B cell (primary cell): ENCODE measurements around the gene BTG1.

Experiments
- EZH2 ChIP-seq: IDR thresholded peaks from 2 replicates; pipeline ENCODE4 v1.6.1; 2012; ENCODE audit warnings: borderline replicate concordance, low read depth, mild to moderate bottlenecking, moderate library complexity, low read length; ENCODE audit not compliant: insufficient read depth, poor library complexity, severe bottlenecking
- TF ChIP-seq, protein P1 (sequence below): fragments of 200-600 bp; IDR thresholded peaks from one replicate; pipeline ENCODE4 v1.8.0; 2022; ENCODE audit warnings: antibody characterized with exemption, mild to moderate bottlenecking

DNA sequence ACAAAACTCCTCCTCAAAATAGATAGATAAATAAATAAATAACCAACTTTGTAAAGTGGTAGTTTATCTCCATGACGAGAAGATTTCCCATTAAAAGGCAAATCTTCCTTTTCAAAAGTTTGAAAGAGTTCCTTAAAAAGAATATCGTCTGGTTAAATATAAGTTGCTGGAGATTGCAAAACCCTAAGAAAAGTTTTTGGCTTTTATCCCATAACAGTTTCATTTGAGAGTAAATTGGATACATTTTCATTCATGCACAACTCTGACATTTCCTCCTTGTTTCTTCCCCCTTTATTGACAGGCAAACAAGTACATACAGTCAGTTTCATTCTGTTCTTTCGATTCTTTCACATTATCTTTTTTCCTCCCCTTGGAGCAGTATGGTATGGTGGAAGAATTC, 45.4 kb upstream of the BTG1 start:
- TF ChIP-seq, protein P1, sequence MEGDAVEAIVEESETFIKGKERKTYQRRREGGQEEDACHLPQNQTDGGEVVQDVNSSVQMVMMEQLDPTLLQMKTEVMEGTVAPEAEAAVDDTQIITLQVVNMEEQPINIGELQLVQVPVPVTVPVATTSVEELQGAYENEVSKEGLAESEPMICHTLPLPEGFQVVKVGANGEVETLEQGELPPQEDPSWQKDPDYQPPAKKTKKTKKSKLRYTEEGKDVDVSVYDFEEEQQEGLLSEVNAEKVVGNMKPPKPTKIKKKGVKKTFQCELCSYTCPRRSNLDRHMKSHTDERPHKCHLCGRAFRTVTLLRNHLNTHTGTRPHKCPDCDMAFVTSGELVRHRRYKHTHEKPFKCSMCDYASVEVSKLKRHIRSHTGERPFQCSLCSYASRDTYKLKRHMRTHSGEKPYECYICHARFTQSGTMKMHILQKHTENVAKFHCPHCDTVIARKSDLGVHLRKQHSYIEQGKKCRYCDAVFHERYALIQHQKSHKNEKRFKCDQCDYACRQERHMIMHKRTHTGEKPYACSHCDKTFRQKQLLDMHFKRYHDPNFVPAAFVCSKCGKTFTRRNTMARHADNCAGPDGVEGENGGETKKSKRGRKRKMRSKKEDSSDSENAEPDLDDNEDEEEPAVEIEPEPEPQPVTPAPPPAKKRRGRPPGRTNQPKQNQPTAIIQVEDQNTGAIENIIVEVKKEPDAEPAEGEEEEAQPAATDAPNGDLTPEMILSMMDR = no peak
- no peak for TF ChIP-seq EZH2
